Measurements from ENCODE around the gene QSOX1.
A peak's percentile ranks its signal among the peaks of the same experiment; 100 is the strongest.

QSOX1 gene

GRCh38 chr1:180145446-180145845, 9.2 kb upstream of the QSOX1 start:
- no peak for DNase-seq (ENCODE audit: low read depth)

- DNase-seq (ENCODE audit: low read depth) = no peak
Measured at GRCh38 chr1:180150982-180151381, 3.7 kb upstream of the QSOX1 start.

- DNase-seq (ENCODE audit: low read depth) = peak; percentile 77
Measured at GRCh38 chr1:180151508-180151907, 3.2 kb upstream of the QSOX1 start.

GRCh38 chr1:180152588-180152987, 2.1 kb upstream of the QSOX1 start:
- DNase-seq (ENCODE audit: low read depth) = no peak

GRCh38 chr1:180153032-180153431, 1.6 kb upstream of the QSOX1 start:
- DNase-seq (ENCODE audit: low read depth) = no peak

GRCh38 chr1:180154003-180154324, 705 bp upstream of the QSOX1 start:
- no peak for DNase-seq (ENCODE audit: low read depth)

GRCh38 chr1:180155182-180155682, 563 bp downstream of the QSOX1 start:
- DNase-seq (ENCODE audit: low read depth) = no peak

- no peak for DNase-seq (ENCODE audit: low read depth)
Measured at GRCh38 chr1:180156201-180156600, 1.5 kb downstream of the QSOX1 start.

- DNase-seq (ENCODE audit: low read depth) = peak; percentile 63
Measured at GRCh38 chr1:180156631-180157091, 2.0 kb downstream of the QSOX1 start.

GRCh38 chr1:180157108-180157507, 2.4 kb downstream of the QSOX1 start:
- DNase-seq (ENCODE audit: low read depth) = peak; percentile 23

- DNase-seq (ENCODE audit: low read depth) = no peak
Measured at GRCh38 chr1:180157576-180158057, 2.9 kb downstream of the QSOX1 start.

- no peak for DNase-seq (ENCODE audit: low read depth)
Measured at GRCh38 chr1:180158149-180159147, 3.8 kb downstream of the QSOX1 start.

- DNase-seq (ENCODE audit: low read depth) = no peak
Measured at GRCh38 chr1:180160357-180160756, 5.7 kb downstream of the QSOX1 start.

GRCh38 chr1:180163041-180163440, 8.4 kb downstream of the QSOX1 start:
- DNase-seq (ENCODE audit: low read depth) = no peak

GRCh38 chr1:180165096-180165495, 10.4 kb downstream of the QSOX1 start:
- no peak for DNase-seq (ENCODE audit: low read depth)

- no peak for DNase-seq (ENCODE audit: low read depth)
Measured at GRCh38 chr1:180165509-180166435, 11.1 kb downstream of the QSOX1 start.

- DNase-seq (ENCODE audit: low read depth) = no peak
Measured at GRCh38 chr1:180166436-180166800, 11.7 kb downstream of the QSOX1 start.

- DNase-seq (ENCODE audit: low read depth) = no peak
Measured at GRCh38 chr1:180167021-180167701, 12.5 kb downstream of the QSOX1 start.

- DNase-seq (ENCODE audit: low read depth) = no peak
Measured at GRCh38 chr1:180167721-180168467, 13.2 kb downstream of the QSOX1 start.

GRCh38 chr1:180168786-180169639, 14.3 kb downstream of the QSOX1 start:
- DNase-seq (ENCODE audit: low read depth) = no peak

Measured in non-pigmented ciliary epithelial cell (primary cell).